DND-41 (cell line): ENCODE measurements around the gene NSG2.

Experiments used
- ATAC-seq: fragments of 200-7000 bp; cut with Tn5 transposase; 3 replicates; pipeline ENCODE4 v1.9.1; 2021; ENCODE audit warnings: low read depth; ENCODE audit not compliant: insufficient read depth
- DNase-seq: peaks from one replicate; pipeline ENCODE4 v3.0.0-alpha.2; 2020
- H2AFZ ChIP-seq: 2 replicates; pipeline ENCODE4 v1.6.0; 2012; ENCODE audit warnings: low read depth, low read length
- H3K27ac ChIP-seq: 2 replicates; pipeline ENCODE4 v1.5.1; 2012; ENCODE audit warnings: low read length, inconsistent platforms
- H3K27me3 ChIP-seq: fragments of 200-600 bp; sonication (generic); 2 replicates; pipeline ENCODE4 v1.6.0; 2012; ENCODE audit warnings: low read length, mild to moderate bottlenecking, inconsistent platforms; ENCODE audit not compliant: insufficient read depth, poor library complexity
- H3K36me3 ChIP-seq: 2 replicates; pipeline ENCODE4 v1.5.1; 2012; ENCODE audit warnings: low read length, inconsistent platforms; ENCODE audit not compliant: insufficient read depth
- H3K4me1 ChIP-seq: 2 replicates; pipeline ENCODE4 v1.5.1; 2012; ENCODE audit warnings: mild to moderate bottlenecking, low read length; ENCODE audit not compliant: insufficient read depth
- H3K4me2 ChIP-seq: 2 replicates; pipeline ENCODE4 v1.6.0; 2012; ENCODE audit warnings: mild to moderate bottlenecking, moderate library complexity, low read length, inconsistent platforms; ENCODE audit not compliant: insufficient read depth
- H3K4me3 ChIP-seq, 2 experiments: fragments of 200-600 bp in 1 of 2; shearing (Covaris generic) in 1 of 2; 2 replicates each; pipeline ENCODE4 v1.5.1; 2012 to 2016; ENCODE audit warnings: inconsistent platforms in 2 of 2, low read length in 2 of 2, mild to moderate bottlenecking in 2 of 2, low read depth in 1 of 2, moderate library complexity in 1 of 2
- H3K79me2 ChIP-seq: 2 replicates; pipeline ENCODE4 v1.6.0; 2012; ENCODE audit warnings: low read length, inconsistent platforms; ENCODE audit not compliant: insufficient read depth
- H3K9ac ChIP-seq: 2 replicates; pipeline ENCODE4 v1.6.0; 2012; ENCODE audit warnings: low read depth, mild to moderate bottlenecking, inconsistent platforms, low read length, moderate library complexity
- H3K9me3 ChIP-seq: 2 replicates; pipeline ENCODE4 v1.5.1; 2012; ENCODE audit warnings: low read length, moderate library complexity, mild to moderate bottlenecking, inconsistent platforms; ENCODE audit not compliant: insufficient read depth, severe bottlenecking
- H4K20me1 ChIP-seq: 2 replicates; pipeline ENCODE4 v1.6.0; 2012; ENCODE audit warnings: low read length; ENCODE audit not compliant: insufficient read depth
- EZH2 ChIP-seq: IDR thresholded peaks from 3 replicates; pipeline ENCODE4 v1.6.1; 2012; ENCODE audit warnings: borderline replicate concordance, low read depth, mild to moderate bottlenecking, moderate library complexity, low read length, inconsistent platforms; ENCODE audit not compliant: severe bottlenecking
- TF ChIP-seq, protein P1 (sequence below): IDR thresholded peaks from 2 replicates; pipeline ENCODE4 v1.5.1; 2012; ENCODE audit warnings: borderline replicate concordance, low read length, moderate library complexity, mild to moderate bottlenecking; ENCODE audit not compliant: poor library complexity, severe bottlenecking; ENCODE audit errors: extremely low read depth

Gene NSG2

DNA sequence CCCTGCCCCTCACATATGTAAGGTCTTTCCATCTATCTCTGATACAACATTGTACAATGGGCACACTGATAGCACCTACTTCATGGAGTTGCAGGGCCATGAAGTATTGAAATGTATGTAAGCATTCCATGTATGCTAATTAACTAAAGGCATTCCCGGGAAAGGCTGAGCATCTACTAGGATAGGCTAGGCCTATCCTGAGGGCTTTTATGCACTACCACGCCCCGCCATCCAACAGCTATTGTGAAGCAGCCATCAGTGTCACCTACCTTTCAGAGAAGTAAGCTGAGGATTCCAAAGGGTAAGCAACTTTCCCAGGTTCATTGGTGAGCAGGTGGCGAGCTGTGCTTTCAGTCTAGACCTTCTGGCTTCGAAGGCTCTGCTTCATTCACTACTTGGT, 47.6 kb downstream of the NSG2 start:
- H2AFZ ChIP-seq, result no peak overlapping the region
- no peak overlapping the region for H3K27ac ChIP-seq
- no peaks in the 10 kb centered on the region for H3K9me3 ChIP-seq
- no peak for DNase-seq
- TF ChIP-seq, protein P1, sequence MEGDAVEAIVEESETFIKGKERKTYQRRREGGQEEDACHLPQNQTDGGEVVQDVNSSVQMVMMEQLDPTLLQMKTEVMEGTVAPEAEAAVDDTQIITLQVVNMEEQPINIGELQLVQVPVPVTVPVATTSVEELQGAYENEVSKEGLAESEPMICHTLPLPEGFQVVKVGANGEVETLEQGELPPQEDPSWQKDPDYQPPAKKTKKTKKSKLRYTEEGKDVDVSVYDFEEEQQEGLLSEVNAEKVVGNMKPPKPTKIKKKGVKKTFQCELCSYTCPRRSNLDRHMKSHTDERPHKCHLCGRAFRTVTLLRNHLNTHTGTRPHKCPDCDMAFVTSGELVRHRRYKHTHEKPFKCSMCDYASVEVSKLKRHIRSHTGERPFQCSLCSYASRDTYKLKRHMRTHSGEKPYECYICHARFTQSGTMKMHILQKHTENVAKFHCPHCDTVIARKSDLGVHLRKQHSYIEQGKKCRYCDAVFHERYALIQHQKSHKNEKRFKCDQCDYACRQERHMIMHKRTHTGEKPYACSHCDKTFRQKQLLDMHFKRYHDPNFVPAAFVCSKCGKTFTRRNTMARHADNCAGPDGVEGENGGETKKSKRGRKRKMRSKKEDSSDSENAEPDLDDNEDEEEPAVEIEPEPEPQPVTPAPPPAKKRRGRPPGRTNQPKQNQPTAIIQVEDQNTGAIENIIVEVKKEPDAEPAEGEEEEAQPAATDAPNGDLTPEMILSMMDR, result no peak
- TF ChIP-seq EZH2, result no peak
- no peak overlapping the region for H3K9ac ChIP-seq
- H4K20me1 ChIP-seq, result peaks cover 33% of the 10 kb centered on the region
- H3K4me3 ChIP-seq, result no peak overlapping the region
- no peak overlapping the region for H3K4me2 ChIP-seq
- no peaks in the 10 kb centered on the region for H3K36me3 ChIP-seq
- no peak for ATAC-seq
- H3K27me3 ChIP-seq, result peaks cover 36% of the 10 kb centered on the region
- peaks cover 21% of the 10 kb centered on the region for H3K4me1 ChIP-seq
- no peaks in the 10 kb centered on the region for H3K79me2 ChIP-seq

DNA sequence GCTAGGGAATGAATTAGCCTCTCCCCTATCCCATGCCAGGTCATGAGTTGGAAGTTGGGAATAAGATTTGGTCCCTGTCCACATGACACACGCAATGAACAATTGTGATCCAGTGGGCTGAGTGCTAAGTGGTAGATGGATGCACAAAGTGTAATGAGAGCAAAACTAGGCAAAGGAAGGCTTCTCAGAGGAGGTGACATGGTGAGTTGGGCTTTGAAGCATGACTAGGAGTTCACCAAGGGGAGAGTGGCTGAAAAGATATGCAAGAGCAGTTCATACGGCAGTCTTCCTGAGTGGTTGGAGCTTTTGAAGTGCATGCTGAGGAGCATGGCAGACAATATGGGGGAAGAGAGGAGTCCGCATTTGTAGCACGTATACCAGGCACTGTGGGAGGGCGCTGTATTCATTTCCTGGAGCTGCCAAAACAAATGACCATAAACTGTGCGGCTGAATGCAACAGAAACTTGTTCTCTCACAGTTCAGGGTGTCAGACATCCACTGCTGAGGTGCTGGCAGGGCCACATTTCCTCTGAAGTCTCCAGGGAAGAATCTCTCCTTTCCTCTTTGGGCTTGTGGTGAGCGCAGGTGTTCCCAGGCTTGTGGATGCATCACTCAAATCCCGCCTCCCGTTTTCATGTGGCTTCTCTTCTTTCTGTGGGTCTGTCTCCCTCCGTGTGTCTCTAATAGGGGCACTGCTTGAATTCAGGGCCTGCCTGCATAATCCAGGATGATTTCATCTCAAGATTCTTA, 49.5 kb downstream of the NSG2 start:
- H3K4me2 ChIP-seq, result no peak overlapping the region
- H3K79me2 ChIP-seq, result no peaks in the 10 kb centered on the region
- no peak overlapping the region for H3K27ac ChIP-seq
- H3K4me3 ChIP-seq, result no peak overlapping the region
- H3K9me3 ChIP-seq, result no peaks in the 10 kb centered on the region
- peak; percentile 79 for DNase-seq
- H4K20me1 ChIP-seq, result peaks cover 42% of the 10 kb centered on the region
- peaks cover 21% of the 10 kb centered on the region for H3K4me1 ChIP-seq
- H3K36me3 ChIP-seq, result no peaks in the 10 kb centered on the region
- H3K27me3 ChIP-seq, result peaks cover 31% of the 10 kb centered on the region
- no peak overlapping the region for H3K9ac ChIP-seq
- no peak for TF ChIP-seq EZH2
- TF ChIP-seq, protein P1, result peak; percentile 29
- H2AFZ ChIP-seq, result no peak overlapping the region
- peak; percentile 97 for ATAC-seq

DNA sequence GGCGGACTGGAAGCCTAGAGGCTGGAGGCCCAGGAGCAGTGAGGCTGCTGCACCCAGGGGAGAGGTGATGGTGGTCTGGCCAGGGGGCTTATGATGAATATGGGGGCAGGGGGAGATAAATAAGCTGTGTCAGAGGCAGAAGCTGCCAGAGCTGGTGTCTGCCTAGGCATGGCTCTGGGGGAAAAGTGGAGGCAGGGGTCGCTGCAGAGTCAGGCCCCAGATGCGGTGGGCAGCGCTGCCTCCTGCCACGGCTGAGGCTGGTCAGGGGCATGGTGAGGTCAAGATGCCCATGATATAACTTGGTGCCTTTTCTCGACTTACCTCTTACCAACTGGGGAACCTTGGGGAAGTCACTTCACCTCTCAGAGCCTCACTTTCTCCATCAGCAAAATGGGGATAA, 51.1 kb downstream of the NSG2 start:
- H3K4me2 ChIP-seq, result no peak overlapping the region
- peaks cover 29% of the 10 kb centered on the region for H3K27me3 ChIP-seq
- no peak overlapping the region for H3K27ac ChIP-seq
- no peak overlapping the region for H3K4me3 ChIP-seq
- peaks cover 48% of the 10 kb centered on the region for H4K20me1 ChIP-seq
- no peaks in the 10 kb centered on the region for H3K36me3 ChIP-seq
- no peak for TF ChIP-seq EZH2
- TF ChIP-seq, protein P1, result no peak
- no peaks in the 10 kb centered on the region for H3K79me2 ChIP-seq
- H3K9ac ChIP-seq, result no peak overlapping the region
- ATAC-seq (no peak), DNase-seq (no peak)
- peaks cover 21% of the 10 kb centered on the region for H3K4me1 ChIP-seq
- H3K9me3 ChIP-seq, result no peaks in the 10 kb centered on the region
- no peak overlapping the region for H2AFZ ChIP-seq
